ENCODE results near the gene CHST15.

GRCh38 chr10:124022066-124022465 is 71.3 kb downstream of the CHST15 start:
- TF ChIP-seq CTCF (IDR thresholded peaks at IDR 0.05) (no peak), POLR2A (IDR thresholded peaks at IDR 0.05) (no peak)
